HL-60 (cell line): ENCODE measurements around the gene PCDHGB6.

Source experiments
- DNase-seq, 2 experiments: peaks; one replicate each; pipeline ENCODE4 v3.0.0-alpha.2; 2010 to 2020; ENCODE audit warnings: low read depth in 1 of 2, low spot score in 1 of 2
- H3K27ac ChIP-seq: fragments of 250-450 bp; sonication (Bioruptor Pico); replicated peaks from 2 replicates; pipeline ENCODE4 v1.5.1; 2020; ENCODE audit warnings: mild to moderate bottlenecking, moderate library complexity
- H3K27me3 ChIP-seq: fragments of 250-450 bp; sonication (Bioruptor Pico); 2 replicates; pipeline ENCODE4 v1.5.1; 2021; ENCODE audit warnings: mild to moderate bottlenecking, moderate library complexity; ENCODE audit not compliant: insufficient read depth, poor library complexity, severe bottlenecking
- H3K4me3 ChIP-seq: replicated peaks from 2 replicates; pipeline ENCODE4 v1.5.1; 2011; ENCODE audit warnings: mild to moderate bottlenecking, control low read depth, low read length; ENCODE audit not compliant: insufficient read depth
- GABPA ChIP-seq: IDR thresholded peaks from 2 replicates; pipeline ENCODE4 v1.6.1; 2012; ENCODE audit warnings: low read depth
- POLR2AphosphoS5 ChIP-seq: IDR thresholded peaks from 2 replicates; pipeline ENCODE4 v1.6.1; 2012; ENCODE audit warnings: low read depth
- REST ChIP-seq: IDR thresholded peaks from 2 replicates; pipeline ENCODE4 v1.6.1; 2012; ENCODE audit warnings: low read depth; ENCODE audit not compliant: insufficient replicate concordance
- SPI1 ChIP-seq: IDR thresholded peaks from 2 replicates; pipeline ENCODE4 v1.6.1; 2012; ENCODE audit warnings: low read depth, mild to moderate bottlenecking, borderline replicate concordance
- TF ChIP-seq, protein P1 (sequence below): IDR thresholded peaks from one replicate; pipeline ENCODE4 v1.5.1; 2011; ENCODE audit warnings: low read length, control low read depth, inconsistent platforms; ENCODE audit not compliant: insufficient read depth

PCDHGB6 gene

GRCh38 chr5:141420855-141421488 lies 13.2 kb downstream of the PCDHGB6 start, which contains the start of gene PCDHGA11:
PCDHGA11 (plus strand) TSS chr5:141421051; CDS start chr5:141421228, 177 bp downstream.
- peak in 1 of 2 experiments; percentile 68 for DNase-seq
- Histone ChIP-seq H3K4me3 (peak within 1 kb of the TSS; percentile 69), H3K27ac (no peak within 1 kb of the TSS), H3K27me3 (peaks cover 13% of the 10 kb centered on the region)
- TF ChIP-seq, protein P1, sequence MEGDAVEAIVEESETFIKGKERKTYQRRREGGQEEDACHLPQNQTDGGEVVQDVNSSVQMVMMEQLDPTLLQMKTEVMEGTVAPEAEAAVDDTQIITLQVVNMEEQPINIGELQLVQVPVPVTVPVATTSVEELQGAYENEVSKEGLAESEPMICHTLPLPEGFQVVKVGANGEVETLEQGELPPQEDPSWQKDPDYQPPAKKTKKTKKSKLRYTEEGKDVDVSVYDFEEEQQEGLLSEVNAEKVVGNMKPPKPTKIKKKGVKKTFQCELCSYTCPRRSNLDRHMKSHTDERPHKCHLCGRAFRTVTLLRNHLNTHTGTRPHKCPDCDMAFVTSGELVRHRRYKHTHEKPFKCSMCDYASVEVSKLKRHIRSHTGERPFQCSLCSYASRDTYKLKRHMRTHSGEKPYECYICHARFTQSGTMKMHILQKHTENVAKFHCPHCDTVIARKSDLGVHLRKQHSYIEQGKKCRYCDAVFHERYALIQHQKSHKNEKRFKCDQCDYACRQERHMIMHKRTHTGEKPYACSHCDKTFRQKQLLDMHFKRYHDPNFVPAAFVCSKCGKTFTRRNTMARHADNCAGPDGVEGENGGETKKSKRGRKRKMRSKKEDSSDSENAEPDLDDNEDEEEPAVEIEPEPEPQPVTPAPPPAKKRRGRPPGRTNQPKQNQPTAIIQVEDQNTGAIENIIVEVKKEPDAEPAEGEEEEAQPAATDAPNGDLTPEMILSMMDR: peak; percentile 60
- TF ChIP-seq REST: no peak

GRCh38 chr5:141421489-141421855 lies 13.7 kb downstream of the PCDHGB6 start:
- Histone ChIP-seq H3K27ac (no peak overlapping the region), H3K27me3 (peaks cover 13% of the 10 kb centered on the region), H3K4me3 (peak overlapping the region; percentile 69)
- TF ChIP-seq POLR2AphosphoS5 (no peak), REST (no peak), SPI1 (no peak), GABPA (no peak)
- TF ChIP-seq, protein P1: no peak
- DNase-seq: no peak

- H3K27me3 ChIP-seq: peaks cover 13% of the 10 kb centered on the region
- TF ChIP-seq POLR2AphosphoS5: no peak
- peak; percentile 40 for TF ChIP-seq REST
- TF ChIP-seq GABPA: no peak
Measured at GRCh38 chr5:141422742-141423291, 15.0 kb downstream of the PCDHGB6 start.

More at GRCh38 chr5:141422742-141423291, 15.0 kb downstream of the PCDHGB6 start:
- Histone ChIP-seq H3K27ac (no peak overlapping the region), H3K4me3 (no peak overlapping the region)
- no peak for DNase-seq
